GM11168 (cell line): ENCODE data around the gene SLC33A1.
"Not testable (repeated sequence)": the region's sequence is repeated elsewhere in the genome, so short reads cannot be mapped to it uniquely, and the experiment has no call there.

Experiments
- in situ Hi-C: fragments of 300-500 bp; cut with MboI; formaldehyde crosslinking; loops from one replicate; pipeline ENCODE4 v1.12.0; 2022; ENCODE audit warnings: low sequenced_read_pairs; ENCODE audit not compliant: unreplicated experiment

SLC33A1 gene

DNA sequence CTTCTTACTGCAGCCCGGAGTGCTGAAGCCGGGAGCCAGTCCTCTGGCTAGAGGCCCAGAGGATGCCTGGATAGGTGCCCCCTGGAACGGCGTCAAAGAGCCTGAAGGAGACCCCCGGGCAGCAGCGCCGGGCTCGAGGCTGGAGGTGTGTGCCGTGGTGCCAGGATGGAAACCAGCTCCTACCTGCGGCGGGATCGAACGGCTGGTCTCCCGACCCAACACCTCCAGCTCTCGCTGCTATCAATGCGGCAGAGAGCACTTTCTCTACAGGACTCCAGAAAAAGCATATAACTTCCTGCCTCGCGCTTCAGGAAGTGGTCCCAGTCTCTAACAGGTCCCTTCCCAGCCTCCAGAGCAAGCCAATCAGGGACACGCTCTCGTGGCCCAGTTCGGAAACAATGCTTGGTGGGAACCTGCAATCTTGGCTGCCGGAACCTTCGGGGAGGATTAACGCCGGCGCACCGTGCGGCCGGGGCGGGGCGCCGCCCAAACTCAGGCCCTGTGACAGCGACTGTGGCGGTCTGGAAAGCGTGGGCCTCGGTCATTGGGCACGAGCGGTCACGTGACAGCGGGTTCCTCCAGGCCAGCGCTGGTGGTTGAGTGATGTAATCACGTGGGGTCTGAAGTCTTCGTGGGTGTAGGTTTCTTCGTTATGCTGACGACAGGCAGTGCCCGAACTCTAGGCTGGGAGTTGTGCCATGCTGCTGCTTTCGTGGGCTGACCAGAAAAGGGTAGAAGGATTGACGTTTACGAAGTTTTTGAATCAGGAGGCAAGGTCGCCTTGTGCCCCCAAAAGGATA is at the start of gene SLC33A1:
Gene SLC33A1, minus strand, starts transcription at position 287 of the 800 bp plus-strand sequence. CDS start 430 bp downstream, outside the sequence.
- in situ Hi-C loops = no loop called here

DNA sequence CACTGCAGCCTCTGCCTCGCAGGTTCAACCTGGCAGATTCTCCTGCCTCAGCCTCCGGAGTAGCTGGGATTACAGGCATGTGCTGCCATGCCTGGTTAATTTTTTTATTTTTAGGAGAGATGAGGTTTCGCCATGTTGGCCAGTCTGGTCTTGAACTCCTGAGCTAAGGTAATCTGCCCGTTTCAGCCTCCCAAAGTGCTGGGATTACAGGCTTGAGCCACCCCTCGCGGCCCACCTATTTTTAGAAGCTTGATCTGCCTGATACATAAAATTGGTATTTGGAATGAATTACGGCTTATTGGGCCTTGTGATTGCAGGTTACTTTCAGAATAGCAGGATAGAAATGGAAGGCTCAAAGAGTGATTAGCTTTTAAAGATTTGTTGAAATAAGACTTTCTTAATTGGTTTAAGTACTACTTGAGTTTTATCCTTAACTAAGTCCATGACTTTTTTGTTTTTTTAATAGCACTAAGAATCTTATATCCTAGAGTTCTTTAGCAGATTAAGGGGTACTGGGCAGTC is 41.2 kb upstream of the SLC33A1 start:
- in situ Hi-C loops = no loop called here

DNA sequence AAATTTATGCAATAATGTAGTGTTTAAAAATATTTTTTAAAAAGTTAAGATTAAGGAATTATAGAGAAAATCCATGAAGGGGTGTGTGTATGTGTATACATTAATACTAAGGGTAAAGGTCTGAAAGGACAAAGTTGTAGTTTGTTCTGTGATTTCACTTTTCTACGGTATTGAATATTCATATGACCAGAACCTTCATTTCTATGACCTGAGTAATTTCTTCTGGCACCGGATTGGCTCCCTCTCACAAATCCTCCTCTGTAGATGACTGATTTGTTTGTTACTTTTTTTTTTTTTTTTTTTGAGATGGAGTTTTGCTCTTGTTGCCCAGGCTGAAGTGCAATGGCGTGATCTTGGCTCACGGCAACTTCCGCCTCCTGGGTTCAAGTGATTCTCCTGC is 37.1 kb upstream of the SLC33A1 start:
- in situ Hi-C loops = no loop called here

DNA sequence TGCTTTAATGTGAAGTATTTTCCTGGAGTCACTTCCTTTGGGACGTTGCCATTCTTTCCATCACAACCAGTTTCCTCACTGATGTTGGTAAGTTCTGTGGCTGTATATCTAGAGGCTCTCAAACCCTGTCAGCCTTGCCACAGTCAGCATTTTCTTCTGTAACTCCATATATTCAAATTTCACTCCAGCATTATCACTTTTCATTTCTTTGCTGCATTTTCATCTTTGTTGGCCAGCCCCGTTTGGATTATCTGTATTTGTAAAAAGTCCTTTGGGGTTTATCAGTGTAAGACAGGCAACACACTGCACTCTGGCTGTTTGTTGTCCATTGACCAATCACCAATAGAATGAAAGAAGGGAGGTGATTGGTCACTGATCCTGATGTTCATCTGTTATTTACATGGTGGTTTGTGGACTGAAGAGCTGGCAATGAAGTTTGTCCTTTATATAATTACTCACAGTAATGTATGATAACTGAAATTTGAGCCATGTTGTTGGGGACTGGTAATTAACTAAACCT is 36.5 kb upstream of the SLC33A1 start:
- in situ Hi-C loops = no loop called here

DNA sequence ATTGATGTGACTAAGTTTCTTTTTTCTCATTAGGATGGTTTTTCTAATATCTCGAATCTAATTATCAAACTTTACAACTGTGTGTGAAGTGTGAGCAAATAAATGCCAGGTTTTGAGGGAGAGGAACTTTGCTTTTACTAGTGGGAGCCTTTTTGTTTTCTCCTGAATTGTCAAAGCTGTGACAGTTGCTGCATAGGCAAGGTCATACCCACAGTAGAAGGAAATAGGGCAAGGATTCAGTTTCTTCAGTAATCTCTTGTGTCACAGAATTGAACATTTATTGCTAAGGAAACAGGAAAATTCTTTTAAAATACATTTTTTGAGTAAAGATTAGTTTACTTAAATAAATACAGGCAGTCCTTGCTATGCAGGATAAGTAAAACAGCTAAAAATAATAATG is 35.7 kb upstream of the SLC33A1 start:
- in situ Hi-C loops = no loop called here

DNA sequence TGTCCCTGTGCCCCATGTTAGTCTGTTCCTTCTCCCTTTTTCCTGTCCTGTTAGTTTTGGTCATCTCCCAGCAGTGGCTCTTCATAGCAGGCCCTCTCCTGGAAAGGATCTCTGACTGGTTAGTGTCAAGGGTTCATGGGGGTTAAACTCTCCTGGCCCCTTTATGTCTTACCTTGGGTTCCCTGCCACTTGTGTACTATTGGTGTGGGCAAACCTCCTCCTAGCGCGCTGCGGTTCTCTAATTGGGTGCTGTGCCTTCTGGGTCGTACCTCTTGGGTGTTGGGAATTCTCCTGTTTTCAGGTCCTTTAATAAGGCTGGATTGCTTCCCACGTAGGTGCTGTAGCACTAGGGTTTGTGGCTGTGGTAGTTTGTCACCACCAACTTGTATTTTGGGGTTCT is 35.0 kb upstream of the SLC33A1 start:
- in situ Hi-C loops = no loop called here

DNA sequence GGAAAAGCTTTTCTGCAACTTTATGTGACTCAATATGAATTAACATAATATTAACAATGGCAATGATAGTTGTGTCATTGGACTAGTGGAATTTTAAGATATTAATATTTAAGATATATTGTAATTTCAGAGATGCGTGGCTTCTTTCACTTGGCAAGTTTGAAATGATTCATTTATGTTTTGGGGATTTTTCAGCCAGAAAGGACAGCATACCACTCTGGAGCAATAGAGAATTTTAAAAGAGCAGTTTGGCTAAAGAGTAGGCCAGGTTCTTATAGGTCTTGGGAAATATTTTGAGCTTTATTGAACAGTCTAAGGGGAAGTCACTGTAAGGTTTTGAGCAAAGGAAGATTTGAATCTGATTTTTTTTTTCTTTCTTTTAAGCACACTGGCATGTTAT is 32.7 kb upstream of the SLC33A1 start:
- in situ Hi-C loops = no loop called here

DNA sequence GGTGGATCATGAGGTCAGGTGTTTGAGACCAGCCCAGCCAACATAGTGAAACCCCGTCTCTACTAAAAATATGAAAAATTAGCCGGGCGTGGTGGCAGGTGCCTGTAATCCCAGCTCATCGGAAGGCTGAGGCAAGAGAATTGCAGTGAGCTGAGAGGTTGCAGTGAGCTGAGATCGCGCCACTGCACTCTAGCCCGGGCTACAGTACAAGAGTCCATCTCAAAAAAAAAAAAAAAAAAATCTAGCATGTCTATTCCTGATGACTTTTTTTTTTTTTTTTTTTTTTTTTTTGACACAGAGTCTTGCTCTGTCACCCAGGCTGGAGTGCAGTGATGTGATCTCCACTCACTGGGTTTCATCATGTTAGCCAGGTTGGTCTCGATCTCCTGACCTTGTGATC is 32.1 kb upstream of the SLC33A1 start:
- in situ Hi-C loops = not testable (repeated sequence)

DNA sequence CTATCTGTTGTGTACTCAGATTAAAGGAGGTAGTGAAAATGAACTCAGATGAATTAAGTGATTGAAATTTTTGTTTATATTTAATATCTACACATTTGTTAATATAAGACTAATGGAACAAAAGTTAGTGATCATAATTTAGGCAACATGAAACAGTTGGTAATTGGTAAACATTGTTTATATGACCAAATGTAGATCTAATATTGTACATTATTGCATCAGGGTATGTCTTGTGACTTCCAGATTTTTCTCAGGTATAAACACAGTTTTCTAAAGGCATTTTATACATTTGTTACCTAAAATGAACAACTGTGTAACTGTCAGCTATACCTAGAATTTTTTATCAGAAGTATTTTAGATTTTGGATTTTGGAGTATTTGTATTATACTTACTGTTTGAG is 31.1 kb upstream of the SLC33A1 start:
- in situ Hi-C loops = no loop called here

DNA sequence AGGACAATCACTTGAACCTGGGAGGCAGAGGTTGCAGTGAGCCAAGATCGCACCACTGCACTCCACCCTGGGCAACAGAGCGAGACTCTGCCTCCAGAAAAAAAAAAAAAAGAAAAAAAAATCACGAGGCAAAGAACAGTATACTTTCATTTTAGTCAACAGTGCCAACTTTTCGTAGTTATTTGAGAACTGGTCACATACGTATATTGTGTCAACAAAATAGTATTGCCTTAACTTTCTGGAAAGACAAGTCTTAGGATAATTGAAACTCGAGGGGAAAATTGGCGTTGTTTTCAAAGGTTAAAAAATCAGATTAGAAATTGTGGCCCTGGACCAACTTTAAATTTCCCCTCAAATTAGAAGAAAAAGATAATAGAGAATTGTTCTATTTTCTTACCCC is 30.1 kb upstream of the SLC33A1 start:
- in situ Hi-C loops = no loop called here

DNA sequence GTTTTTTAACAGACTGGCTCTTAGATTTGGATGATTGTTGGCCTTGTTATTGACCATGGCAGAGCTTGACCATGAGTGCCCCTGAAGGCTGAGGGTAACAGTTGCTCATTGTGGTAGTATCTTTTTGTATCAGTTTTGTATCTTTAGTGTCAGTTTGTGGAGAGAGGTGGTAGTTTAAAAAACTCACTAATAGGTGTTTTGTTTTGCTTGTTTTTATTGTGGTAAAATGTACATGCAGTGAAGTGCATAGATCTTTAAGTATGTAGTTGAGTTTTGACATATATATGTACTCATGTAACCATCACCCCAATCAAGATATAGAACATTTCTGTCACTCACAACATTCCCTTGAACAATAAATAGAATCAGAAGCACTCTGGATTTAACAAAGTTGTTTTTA is 26.1 kb upstream of the SLC33A1 start:
- in situ Hi-C loops = no loop called here

DNA sequence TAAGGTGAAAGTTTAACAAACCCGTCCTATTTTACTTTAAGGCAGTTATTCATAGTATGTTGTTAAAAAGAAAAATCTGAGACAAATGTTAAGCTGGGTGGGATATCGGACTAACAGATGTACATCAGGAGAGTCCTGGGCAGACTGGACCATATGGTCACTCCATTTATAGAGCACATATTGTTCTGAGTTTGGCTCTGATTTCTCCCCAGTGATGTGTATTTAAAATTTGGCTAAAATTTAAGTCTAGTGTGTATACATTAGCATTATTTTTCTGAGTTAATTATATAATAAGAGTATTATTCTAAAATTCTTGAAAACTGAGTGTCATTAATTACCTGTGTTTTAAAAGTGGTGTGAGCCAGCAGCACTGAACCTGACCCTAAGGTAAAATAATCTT is 22.3 kb upstream of the SLC33A1 start:
- in situ Hi-C loops = no loop called here

DNA sequence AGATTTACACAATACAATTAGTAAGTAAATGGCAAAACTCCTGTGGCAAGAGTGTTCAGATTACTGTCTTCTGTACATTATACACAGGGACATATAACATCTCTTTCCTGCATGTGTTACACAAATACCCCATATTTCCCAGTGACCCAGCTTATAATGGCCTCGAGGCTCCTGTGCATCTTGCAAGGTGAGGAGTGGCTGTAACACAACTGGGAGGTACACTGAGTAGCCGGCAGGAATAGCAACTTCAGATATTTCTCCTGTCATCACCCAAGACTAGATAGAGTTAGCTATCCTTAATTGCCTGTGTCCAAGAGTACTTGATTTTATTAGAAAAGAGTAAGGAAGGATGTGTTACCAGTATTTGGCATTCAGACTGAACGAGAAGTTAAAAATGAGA is 21.8 kb upstream of the SLC33A1 start:
- in situ Hi-C loops = no loop called here

DNA sequence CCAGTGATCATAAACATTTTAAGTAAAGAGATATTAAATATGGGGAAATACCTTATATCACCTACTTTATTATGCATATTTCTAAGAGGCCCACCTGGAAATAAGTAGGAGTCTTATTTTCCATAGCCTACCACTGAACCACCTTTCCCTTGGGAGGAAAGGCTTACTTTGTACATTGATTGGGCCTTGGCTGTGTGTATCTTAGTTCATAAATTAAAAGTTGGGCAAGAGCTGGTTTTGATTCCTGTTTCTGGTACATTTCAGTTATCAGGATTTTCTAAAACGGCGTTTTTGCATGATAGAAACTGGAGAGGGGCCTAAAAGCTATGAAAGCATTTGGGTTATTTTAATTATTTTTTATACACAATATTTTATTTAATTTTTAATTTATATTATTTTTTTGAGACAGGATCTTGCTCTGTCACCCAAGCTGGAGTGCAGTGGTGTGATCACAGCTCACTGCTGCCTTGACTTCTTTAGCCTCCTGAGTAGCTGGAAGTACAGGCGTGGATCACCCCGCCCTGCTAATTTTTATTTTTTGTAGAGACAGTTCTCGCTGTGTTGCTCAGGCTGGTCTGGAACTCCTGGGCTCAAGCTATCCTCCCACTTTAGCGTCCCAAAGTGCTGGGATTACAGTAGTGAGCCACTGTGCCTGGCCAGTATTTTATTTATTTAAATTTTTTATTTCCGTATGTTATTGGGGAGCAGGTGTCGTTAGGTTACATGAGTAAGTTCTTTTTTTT is 18.8 kb upstream of the SLC33A1 start:
- in situ Hi-C loops = no loop called here

DNA sequence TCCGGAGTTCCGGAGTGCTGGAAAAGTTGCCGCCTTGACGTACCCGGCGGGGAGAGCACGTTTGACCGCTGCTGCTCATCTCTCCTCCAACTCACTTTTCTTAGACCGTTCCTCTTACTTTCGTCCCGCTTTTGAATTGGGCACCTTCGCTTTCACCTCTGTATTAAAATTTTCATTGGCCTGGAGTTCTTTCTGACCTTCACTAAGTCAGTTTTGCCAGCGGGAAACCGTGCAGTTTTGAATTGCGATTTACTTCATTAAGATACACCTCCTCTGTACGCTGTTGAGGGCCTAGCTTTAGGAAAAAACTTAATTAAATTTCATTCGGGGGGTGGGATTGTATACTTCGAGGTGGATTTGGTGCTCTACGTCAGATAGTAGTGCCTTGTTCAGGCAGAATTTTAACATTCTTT is 17.5 kb upstream of the SLC33A1 start:
- in situ Hi-C loops = no loop called here

DNA sequence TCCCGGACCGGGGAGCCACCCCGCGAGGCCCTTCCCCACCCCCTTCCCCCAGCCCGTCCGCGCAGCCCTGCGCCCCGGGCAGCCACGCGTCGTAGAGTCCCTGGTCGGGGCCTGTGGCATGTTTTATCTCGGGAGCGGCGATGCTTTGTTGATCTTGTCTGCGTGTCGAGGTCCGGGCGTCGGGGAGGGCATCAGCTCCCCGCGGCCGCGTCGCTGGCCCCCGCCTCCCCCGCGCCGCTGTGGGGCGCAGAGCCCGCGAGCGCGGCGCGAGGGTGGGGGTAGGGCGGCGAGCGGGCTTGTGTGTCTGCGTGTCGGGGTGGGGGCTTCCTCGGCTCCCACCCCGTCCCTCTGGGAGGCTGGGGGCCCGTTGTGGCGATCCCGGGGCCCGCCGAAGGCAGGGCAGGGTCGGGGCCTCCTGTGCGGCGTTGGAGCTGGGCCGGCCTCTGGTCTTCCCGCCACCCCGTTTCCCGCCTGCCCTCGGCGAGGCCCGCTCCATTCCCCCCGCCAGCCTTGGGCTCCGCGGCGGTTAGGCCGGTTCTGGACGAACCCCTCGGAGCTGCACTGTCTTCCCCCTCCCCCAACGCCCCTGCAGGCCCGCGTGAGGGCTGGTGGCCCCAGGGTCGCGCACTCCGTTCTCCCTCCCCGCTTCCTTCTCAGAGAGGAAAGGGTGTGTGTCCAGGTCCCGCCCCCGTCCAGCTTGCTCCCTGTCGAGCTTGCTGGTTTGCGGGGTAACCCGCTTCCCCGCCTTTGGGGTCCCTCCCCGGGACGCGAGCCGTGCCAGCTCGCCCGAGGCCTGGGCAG is 16.9 kb upstream of the SLC33A1 start:
- in situ Hi-C loops = no loop called here

DNA sequence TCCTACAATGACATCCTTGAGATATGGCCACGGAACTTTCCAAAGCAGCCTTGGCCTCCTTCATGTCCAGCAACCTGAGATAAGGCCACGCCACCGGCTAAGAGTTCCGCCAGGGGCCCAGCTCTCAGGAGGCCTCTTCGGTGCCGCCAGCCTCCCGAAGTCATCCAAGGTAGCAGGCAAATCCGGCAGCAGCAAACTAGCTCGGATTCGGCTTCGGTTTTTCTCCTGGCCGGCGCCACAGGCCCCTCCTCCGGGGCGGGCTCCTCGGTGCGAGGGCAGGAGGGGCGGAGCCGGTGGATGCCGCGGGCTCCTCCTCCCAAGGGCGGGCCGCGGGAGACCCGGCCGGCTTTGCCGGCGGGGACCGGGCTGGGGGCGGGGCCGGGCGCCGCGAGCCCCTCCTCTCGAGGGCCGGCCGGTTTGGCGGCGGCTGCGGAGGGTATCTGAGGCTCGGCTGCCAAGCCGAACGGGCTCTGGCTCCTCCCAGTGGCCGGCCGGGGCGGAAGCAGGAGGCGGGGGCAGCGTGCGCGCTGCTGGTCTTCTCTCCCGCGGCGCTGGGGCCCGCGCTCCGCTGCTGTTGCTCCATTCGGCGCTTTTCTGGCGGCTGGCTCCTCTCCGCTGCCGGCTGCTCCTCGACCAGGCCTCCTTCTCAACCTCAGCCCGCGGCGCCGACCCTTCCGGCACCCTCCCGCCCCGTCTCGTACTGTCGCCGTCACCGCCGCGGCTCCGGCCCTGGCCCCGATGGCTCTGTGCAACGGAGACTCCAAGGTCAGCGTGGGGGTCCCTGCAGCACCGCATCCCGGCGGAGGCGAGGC is 16.1 kb upstream of the SLC33A1 start, which contains the start of gene GMPS:
Gene GMPS, plus strand, starts transcription at position 518 of the 812 bp plus-strand sequence. Its CDS starts 221 bp downstream, at position 739.
- in situ Hi-C loops = no loop called here

DNA sequence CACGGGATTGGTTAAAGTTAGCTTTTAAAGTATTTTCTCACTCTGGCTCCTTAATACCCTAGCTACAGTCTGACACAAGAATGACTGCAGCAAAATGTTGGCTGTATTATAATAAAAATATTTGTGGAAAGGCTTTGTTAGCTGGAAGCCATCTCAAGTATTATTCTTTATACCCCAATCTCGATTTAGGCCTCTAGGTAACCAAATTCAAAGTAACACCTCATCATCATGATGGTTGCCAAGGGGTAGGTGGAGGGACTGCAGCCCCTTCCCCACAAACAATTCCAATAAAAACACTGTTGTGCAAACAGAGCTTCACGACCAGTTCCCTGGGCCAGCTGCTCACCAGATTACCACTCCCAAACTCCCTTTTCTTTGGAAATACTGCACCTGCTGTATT is 15.5 kb upstream of the SLC33A1 start:
- in situ Hi-C loops = no loop called here

DNA sequence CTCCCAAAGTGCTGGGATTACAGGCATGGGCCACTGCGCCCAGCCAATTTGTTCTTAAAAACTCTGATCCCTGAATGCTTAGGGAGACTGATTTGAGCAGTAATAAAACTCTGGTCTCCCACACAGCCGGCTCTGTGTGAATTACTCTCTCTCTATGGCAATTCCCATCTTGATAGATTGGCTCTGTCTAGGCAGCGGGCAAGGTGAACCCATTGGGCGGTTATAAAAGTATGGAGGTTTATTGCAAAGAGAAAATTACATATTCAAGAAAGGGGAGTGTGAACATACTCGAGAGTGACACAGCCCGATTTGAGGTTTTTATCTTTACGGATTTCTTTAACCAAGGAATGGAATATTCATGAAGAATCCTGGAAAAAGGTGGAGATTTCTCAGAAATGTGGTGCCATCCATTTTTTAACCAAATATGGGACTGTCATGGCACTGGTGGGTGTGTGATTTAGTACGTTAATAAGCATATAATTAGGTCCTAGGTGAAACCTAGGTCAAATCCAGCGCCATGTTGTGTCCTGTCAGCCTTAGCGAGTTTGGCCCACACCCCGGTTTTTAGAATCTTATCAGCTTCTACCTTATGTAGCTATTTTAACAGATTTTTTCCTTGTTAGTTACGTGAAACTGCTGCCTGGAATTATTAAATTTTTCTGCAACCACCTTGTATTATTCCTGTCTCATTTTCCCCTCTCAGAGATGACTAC is 9.0 kb upstream of the SLC33A1 start:
- in situ Hi-C loops = no loop called here
